Immature natural killer cell (primary cell): Measurements from ENCODE around the gene HSP90AA1. TPM values are rescaled to one million over a fixed set of nuclear protein-coding genes. Genes with fewer than 3 reads are reported as not detected.
A peak's percentile ranks its signal among the peaks of the same experiment; 100 is the strongest.

ENCODE experiments used
- DNase-seq, 3 donors: peaks; one replicate each; pipeline ENCODE4 v3.0.0; 2022; ENCODE audit warnings: mixed read lengths in 1 of 3
- H3K27ac Mint-ChIP-seq, 6 donors: one replicate each; pipeline ENCODE4 v1.8.0; 2020; ENCODE audit warnings: mixed read lengths in 6 of 6, mild to moderate bottlenecking in 5 of 6, inconsistent platforms in 4 of 6, moderate library complexity in 3 of 6
- H3K27me3 Mint-ChIP-seq, 3 donors: one replicate each; pipeline ENCODE4 v1.8.0; 2020 to 2021; ENCODE audit warnings: low read depth in 3 of 3, mild to moderate bottlenecking in 3 of 3, mixed read lengths in 3 of 3, moderate library complexity in 3 of 3, inconsistent platforms in 1 of 3
- H3K36me3 Mint-ChIP-seq, 3 donors: one replicate each; pipeline ENCODE4 v1.8.0; 2020; ENCODE audit warnings: mixed read lengths in 3 of 3, inconsistent platforms in 2 of 3, mild to moderate bottlenecking in 2 of 3
- H3K4me1 Mint-ChIP-seq, 2 donors: one replicate each; pipeline ENCODE4 v1.8.0; 2020; ENCODE audit warnings: inconsistent platforms in 2 of 2, mild to moderate bottlenecking in 2 of 2, mixed read lengths in 2 of 2, moderate library complexity in 1 of 2
- H3K4me3 Mint-ChIP-seq, 5 donors: one replicate each; pipeline ENCODE4 v1.8.0; 2020; ENCODE audit warnings: mild to moderate bottlenecking in 5 of 5, mixed read lengths in 5 of 5, inconsistent platforms in 3 of 5, moderate library complexity in 3 of 5
- H3K9me3 Mint-ChIP-seq, 6 donors: one replicate each; pipeline ENCODE4 v1.8.0; 2020; ENCODE audit warnings: mild to moderate bottlenecking in 6 of 6, mixed read lengths in 6 of 6, inconsistent platforms in 4 of 6, moderate library complexity in 3 of 6
- polyA plus RNA-seq, 3 donors: library from polyadenylated mRNA; unstranded; fragments of 300-500 nt; fragmentation: Illumina TruSeq; gene quantifications; one replicate each; pipeline ENCODE4 v1.2.3, GENCODE V29; 2021

HSP90AA1 gene
- polyA plus RNA-seq, 3 donors from 2014 or later = 171 to 473 (median 370) TPM

GRCh38 chr14:102050625-102051024, 36.2 kb downstream of the HSP90AA1 start:
- DNase-seq = no peak
- peaks cover 0 to 1% (median 1%) of the 10 kb centered on the region in 3 donors for H3K27me3 Mint-ChIP-seq
- no peaks in the 10 kb centered on the region for H3K4me1 Mint-ChIP-seq
- H3K9me3 Mint-ChIP-seq = no peaks in the 10 kb centered on the region
- H3K27ac Mint-ChIP-seq = peak overlapping the region in 1 of 6 donors; percentile 40
- peaks cover 6 to 28% (median 12%) of the 10 kb centered on the region in 3 donors for H3K36me3 Mint-ChIP-seq
- no peak overlapping the region for H3K4me3 Mint-ChIP-seq

- Mint-ChIP-seq H3K27ac (peak overlapping the region in 3 of 6 donors; percentile 13 to 53 (median 40)), H3K27me3 (peaks cover 0 to 1% (median 1%) of the 10 kb centered on the region in 3 donors), H3K36me3 (peaks cover 6 to 29% (median 12%) of the 10 kb centered on the region in 3 donors), H3K9me3 (no peaks in the 10 kb centered on the region), H3K4me3 (no peak overlapping the region), H3K4me1 (no peaks in the 10 kb centered on the region)
- no peak for DNase-seq
These were observed 36.8 kb downstream of the HSP90AA1 start for GRCh38 chr14:102050026-102050405.

GRCh38 chr14:102049258-102050025, 37.4 kb downstream of the HSP90AA1 start:
- H3K9me3 Mint-ChIP-seq = no peaks in the 10 kb centered on the region
- H3K4me3 Mint-ChIP-seq = no peak overlapping the region
- DNase-seq = no peak
- H3K4me1 Mint-ChIP-seq = no peaks in the 10 kb centered on the region
- peaks cover 0 to 6% (median 1%) of the 10 kb centered on the region in 3 donors for H3K27me3 Mint-ChIP-seq
- peaks cover 6 to 33% (median 12%) of the 10 kb centered on the region in 3 donors for H3K36me3 Mint-ChIP-seq
- peak overlapping the region in 1 of 6 donors; percentile 13 for H3K27ac Mint-ChIP-seq

DNA sequence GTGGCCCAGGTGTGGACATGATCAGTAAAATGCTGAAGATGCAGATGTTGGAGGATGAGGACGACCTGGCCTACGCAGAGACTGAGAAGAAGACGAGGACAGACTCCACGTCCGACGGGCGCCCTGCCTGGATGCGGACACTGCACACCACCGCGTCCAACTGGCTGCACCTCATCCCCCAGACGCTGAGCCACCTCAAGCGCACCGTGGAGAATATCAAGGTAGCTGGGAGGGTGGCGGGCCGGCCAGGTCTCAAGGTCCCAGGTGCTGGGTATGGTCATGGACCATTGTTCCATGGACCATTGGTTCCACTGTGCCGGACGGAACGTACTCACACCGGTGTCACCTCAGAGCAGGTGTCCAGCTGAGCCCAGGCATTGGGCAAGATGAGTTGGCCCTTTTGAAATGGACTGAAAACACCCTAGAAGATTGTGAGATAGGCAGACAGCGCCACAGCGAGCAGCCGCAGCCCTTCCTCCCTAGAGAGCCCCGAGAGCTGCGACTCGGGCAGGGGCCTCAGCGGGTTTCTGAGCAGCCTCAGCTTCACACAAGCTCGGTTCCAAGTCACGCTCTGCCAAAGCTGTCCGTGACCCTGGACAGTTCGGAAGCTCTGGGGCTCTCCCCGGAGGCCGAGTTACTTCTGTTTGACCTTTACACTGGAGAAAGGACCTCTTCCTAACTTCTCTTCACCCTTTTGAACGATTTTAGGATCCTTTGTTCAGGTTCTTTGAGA, 38.9 kb downstream of the HSP90AA1 start:
- no peak overlapping the region for H3K4me3 Mint-ChIP-seq
- peak overlapping the region in 2 of 6 donors; percentile 24 to 71 for H3K27ac Mint-ChIP-seq
- peaks cover under 1 to 7% (median 2%) of the 10 kb centered on the region in 3 donors for H3K27me3 Mint-ChIP-seq
- DNase-seq = no peak
- no peaks in the 10 kb centered on the region for H3K9me3 Mint-ChIP-seq
- H3K4me1 Mint-ChIP-seq = no peaks in the 10 kb centered on the region
- H3K36me3 Mint-ChIP-seq = peaks cover 6 to 45% (median 19%) of the 10 kb centered on the region in 3 donors

GRCh38 chr14:102046337-102047278, 40.2 kb downstream of the HSP90AA1 start:
- H3K27ac Mint-ChIP-seq = peak overlapping the region in 4 of 6 donors; percentile 23 to 48 (median 38)
- no peaks in the 10 kb centered on the region for H3K4me1 Mint-ChIP-seq
- H3K4me3 Mint-ChIP-seq = no peak overlapping the region
- H3K9me3 Mint-ChIP-seq = no peaks in the 10 kb centered on the region
- peaks cover 0 to 7% (median 2%) of the 10 kb centered on the region in 3 donors for H3K27me3 Mint-ChIP-seq
- DNase-seq = peak in 2 of 3 donors; percentile 17 to 24
- H3K36me3 Mint-ChIP-seq = peaks cover 1 to 47% (median 23%) of the 10 kb centered on the region in 3 donors

DNA sequence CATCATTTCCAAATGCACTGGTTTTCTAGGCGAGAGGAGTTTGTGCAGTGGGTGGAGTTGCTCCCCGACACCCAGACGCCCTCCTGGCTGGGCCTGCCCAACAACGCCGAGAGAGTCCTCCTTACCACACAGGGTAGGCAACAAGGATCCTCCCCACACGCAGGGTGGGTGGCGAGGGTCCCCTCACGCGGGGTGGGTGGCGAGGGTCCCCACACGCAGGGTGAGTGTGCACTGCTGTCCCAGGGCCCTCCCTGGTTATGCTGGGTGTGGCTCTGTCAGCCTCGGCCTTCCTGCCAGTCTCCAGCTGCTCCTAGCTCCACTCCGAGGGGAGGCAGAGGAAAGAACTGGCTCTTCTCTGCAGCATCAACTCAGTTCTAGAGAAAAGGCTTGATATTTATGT, 42.3 kb downstream of the HSP90AA1 start:
- peaks cover 0 to 7% (median 2%) of the 10 kb centered on the region in 3 donors for H3K27me3 Mint-ChIP-seq
- no peak overlapping the region for H3K4me3 Mint-ChIP-seq
- no peak overlapping the region for H3K27ac Mint-ChIP-seq
- no peaks in the 10 kb centered on the region for H3K4me1 Mint-ChIP-seq
- H3K36me3 Mint-ChIP-seq = peaks cover 0 to 48% (median 22%) of the 10 kb centered on the region in 3 donors
- DNase-seq = no peak
- H3K9me3 Mint-ChIP-seq = no peaks in the 10 kb centered on the region

DNA sequence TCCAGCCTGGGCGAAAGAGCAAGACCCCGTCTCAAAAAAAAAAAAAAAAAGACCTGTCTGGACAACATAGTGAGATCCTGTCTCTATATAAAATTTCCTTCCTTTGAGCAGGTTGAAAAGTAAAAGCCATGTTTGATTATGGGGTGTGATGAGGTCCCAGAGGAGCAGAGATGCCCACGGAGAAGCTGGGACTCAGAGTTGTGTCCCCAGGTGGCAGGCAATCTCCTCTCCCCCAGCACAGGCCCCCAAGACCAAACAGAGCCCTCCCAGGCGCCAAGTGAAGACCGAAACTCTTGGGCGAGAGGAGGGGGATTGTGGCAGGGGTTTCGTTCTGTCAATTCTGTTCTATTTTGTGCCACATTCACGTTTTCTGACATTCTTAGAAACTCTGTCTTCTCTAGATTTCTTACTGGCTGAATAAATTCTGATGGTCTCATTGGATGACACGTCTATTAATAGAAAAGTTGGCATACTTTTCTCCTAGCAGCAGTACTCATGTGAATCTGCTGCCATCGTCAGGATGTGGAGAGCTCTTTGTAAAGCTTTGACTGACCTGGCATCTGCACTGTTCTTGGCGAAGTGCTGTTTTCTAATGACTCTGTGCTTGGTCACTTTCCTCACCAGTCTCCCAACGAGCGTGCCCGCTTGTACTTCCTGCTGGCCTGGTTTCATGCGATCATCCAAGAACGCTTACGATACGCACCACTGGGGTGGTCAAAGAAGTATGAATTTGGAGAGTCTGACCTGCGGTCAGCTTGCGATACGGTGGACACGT, 43.4 kb downstream of the HSP90AA1 start:
- H3K27me3 Mint-ChIP-seq = peaks cover 0 to 7% (median 2%) of the 10 kb centered on the region in 3 donors
- no peak overlapping the region for H3K27ac Mint-ChIP-seq
- no peaks in the 10 kb centered on the region for H3K9me3 Mint-ChIP-seq
- peaks cover 0 to 50% (median 24%) of the 10 kb centered on the region in 3 donors for H3K36me3 Mint-ChIP-seq
- no peak for DNase-seq
- H3K4me3 Mint-ChIP-seq = no peak overlapping the region
- H3K4me1 Mint-ChIP-seq = no peaks in the 10 kb centered on the region

GRCh38 chr14:102042699-102043098, 44.1 kb downstream of the HSP90AA1 start:
- peak overlapping the region in 1 of 6 donors; percentile 17 for H3K27ac Mint-ChIP-seq
- no peaks in the 10 kb centered on the region for H3K9me3 Mint-ChIP-seq
- no peak for DNase-seq
- no peak overlapping the region for H3K4me3 Mint-ChIP-seq
- H3K27me3 Mint-ChIP-seq = peaks cover 0 to 7% (median 2%) of the 10 kb centered on the region in 3 donors
- peaks cover under 1 to 47% (median 22%) of the 10 kb centered on the region in 3 donors for H3K36me3 Mint-ChIP-seq
- H3K4me1 Mint-ChIP-seq = no peaks in the 10 kb centered on the region

DNA sequence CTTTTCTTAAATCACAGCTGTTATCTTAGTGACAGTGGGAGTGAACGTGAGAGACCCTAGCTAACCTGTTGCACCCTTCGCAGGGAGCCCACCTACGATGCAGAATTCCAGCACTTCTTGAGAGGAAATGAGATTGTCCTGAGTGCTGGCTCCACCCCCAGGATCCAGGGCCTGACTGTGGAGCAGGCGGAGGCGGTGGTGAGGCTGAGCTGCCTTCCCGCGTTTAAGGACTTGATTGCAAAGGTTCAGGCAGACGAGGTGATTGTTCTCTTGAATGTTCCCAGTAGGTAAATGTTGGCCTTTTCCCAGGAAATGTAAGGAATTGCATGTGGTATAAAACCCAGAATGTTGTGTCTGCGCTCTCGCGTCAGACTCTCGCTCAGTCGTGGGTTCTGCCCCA, 46.7 kb downstream of the HSP90AA1 start:
- Mint-ChIP-seq H3K27ac (no peak overlapping the region), H3K9me3 (no peaks in the 10 kb centered on the region), H3K4me1 (no peaks in the 10 kb centered on the region), H3K27me3 (peaks cover 0 to 6% (median 2%) of the 10 kb centered on the region in 3 donors), H3K4me3 (no peak overlapping the region), H3K36me3 (peaks cover 8 to 51% (median 22%) of the 10 kb centered on the region in 3 donors)
- DNase-seq = no peak

GRCh38 chr14:102039157-102039556, 47.7 kb downstream of the HSP90AA1 start:
- no peaks in the 10 kb centered on the region for H3K27me3 Mint-ChIP-seq
- H3K27ac Mint-ChIP-seq = no peak overlapping the region
- no peaks in the 10 kb centered on the region for H3K4me1 Mint-ChIP-seq
- no peaks in the 10 kb centered on the region for H3K9me3 Mint-ChIP-seq
- peaks cover 12 to 51% (median 25%) of the 10 kb centered on the region in 3 donors for H3K36me3 Mint-ChIP-seq
- no peak for DNase-seq
- no peak overlapping the region for H3K4me3 Mint-ChIP-seq

GRCh38 chr14:102037686-102038085, 49.2 kb downstream of the HSP90AA1 start:
- H3K4me3 Mint-ChIP-seq = no peak overlapping the region
- no peak overlapping the region for H3K27ac Mint-ChIP-seq
- no peaks in the 10 kb centered on the region for H3K9me3 Mint-ChIP-seq
- H3K27me3 Mint-ChIP-seq = peaks cover 0 to 5% (median 0%) of the 10 kb centered on the region in 3 donors
- no peak for DNase-seq
- no peaks in the 10 kb centered on the region for H3K4me1 Mint-ChIP-seq
- peaks cover 23 to 56% (median 31%) of the 10 kb centered on the region in 3 donors for H3K36me3 Mint-ChIP-seq

GRCh38 chr14:102035914-102036313, 50.9 kb downstream of the HSP90AA1 start:
- no peak for DNase-seq
- H3K36me3 Mint-ChIP-seq = peaks cover 23 to 45% (median 24%) of the 10 kb centered on the region in 3 donors
- no peak overlapping the region for H3K27ac Mint-ChIP-seq
- peaks cover 0 to 5% (median 2%) of the 10 kb centered on the region in 3 donors for H3K27me3 Mint-ChIP-seq
- no peaks in the 10 kb centered on the region for H3K4me1 Mint-ChIP-seq
- H3K4me3 Mint-ChIP-seq = no peak overlapping the region
- no peaks in the 10 kb centered on the region for H3K9me3 Mint-ChIP-seq
